HG03432 (cell line): ENCODE measurements around the gene PLSCR1.

ENCODE experiments used
- ATAC-seq: cut with Tn5 transposase; IDR thresholded peaks from one replicate; pipeline ENCODE4 v1.9.1; 2021; ENCODE audit warnings: mild to moderate bottlenecking, moderate library complexity; ENCODE audit not compliant: unreplicated experiment

Gene PLSCR1

GRCh38 chr3:146544002-146544928 is at the start of gene PLSCR1:
Gene PLSCR1 (minus strand): TSS chr3:146544607. CDS start chr3:146536552, 8,055 bp downstream.
- peak; percentile 86 for ATAC-seq

GRCh38 chr3:146593776-146594175 is 49.4 kb upstream of the PLSCR1 start:
- ATAC-seq: no peak

- ATAC-seq: no peak
Observed at GRCh38 chr3:146590521-146590920, 46.1 kb upstream of the PLSCR1 start.

- ATAC-seq: peak; percentile 78
Observed at GRCh38 chr3:146589899-146590508, 45.6 kb upstream of the PLSCR1 start.

GRCh38 chr3:146585156-146585555 is 40.7 kb upstream of the PLSCR1 start:
- no peak for ATAC-seq

GRCh38 chr3:146581951-146582467 is 37.6 kb upstream of the PLSCR1 start:
- no peak for ATAC-seq

GRCh38 chr3:146581080-146581601 is 36.7 kb upstream of the PLSCR1 start:
- no peak for ATAC-seq

GRCh38 chr3:146577662-146578061 is 33.3 kb upstream of the PLSCR1 start:
- peak; percentile 68 for ATAC-seq

GRCh38 chr3:146575636-146576035 is 31.2 kb upstream of the PLSCR1 start:
- no peak for ATAC-seq

GRCh38 chr3:146574173-146574572 is 29.8 kb upstream of the PLSCR1 start:
- no peak for ATAC-seq

GRCh38 chr3:146569314-146569713 is 24.9 kb upstream of the PLSCR1 start:
- no peak for ATAC-seq

- ATAC-seq: no peak
Observed at GRCh38 chr3:146566138-146566537, 21.7 kb upstream of the PLSCR1 start.

GRCh38 chr3:146561879-146562278 is 17.5 kb upstream of the PLSCR1 start:
- no peak for ATAC-seq

GRCh38 chr3:146561463-146561862 is 17.1 kb upstream of the PLSCR1 start:
- ATAC-seq: no peak

- no peak for ATAC-seq
Observed at GRCh38 chr3:146560678-146561077, 16.3 kb upstream of the PLSCR1 start.

GRCh38 chr3:146559388-146559787 is 15.0 kb upstream of the PLSCR1 start:
- no peak for ATAC-seq

- no peak for ATAC-seq
Observed at GRCh38 chr3:146558781-146559180, 14.4 kb upstream of the PLSCR1 start.

- no peak for ATAC-seq
Observed at GRCh38 chr3:146557745-146558144, 13.3 kb upstream of the PLSCR1 start.

- no peak for ATAC-seq
Observed at GRCh38 chr3:146555311-146555710, 10.9 kb upstream of the PLSCR1 start.

- ATAC-seq: peak; percentile 50
Observed at GRCh38 chr3:146554151-146554760, 9.8 kb upstream of the PLSCR1 start.
